SK-N-SH (cell line): ENCODE data around the gene HK2. TPM values are rescaled to one million over a fixed set of nuclear protein-coding genes. Genes with fewer than 3 reads are reported as not detected.

Source experiments
- CTCF ChIA-PET: fragments of 300-600, 350-600 bp; formaldehyde crosslinking; extraction: SDS; loops from one replicate; lab custom pipeline; 2021; lab: Yijun Ruan, JAX
- POLR2A ChIA-PET: fragments of 350-600 bp; sonication (Branson Sonifier 250); formaldehyde crosslinking; extraction: SDS; loops from one replicate; lab custom pipeline; 2020; ENCODE audit warnings: antibody characterized with exemption, inconsistent platforms; lab: Yijun Ruan, JAX
- DNase-seq: peaks from one replicate; pipeline ENCODE4 v3.0.0; 2012
- H2AFZ ChIP-seq: fragments of 200-600 bp; sonication (generic); 2 replicates; pipeline ENCODE4 v1.8.1; 2016; ENCODE audit warnings: antibody characterized with exemption, mild to moderate bottlenecking, low read depth
- H3F3A ChIP-seq: fragments of 200-600 bp; sonication (generic); replicated peaks from 2 replicates; pipeline ENCODE3; 2016; ENCODE audit warnings: antibody characterized with exemption, mild to moderate bottlenecking; ENCODE audit not compliant: insufficient read depth
- H3K27ac ChIP-seq, 2 experiments: fragments of 200-500 bp in 1 of 2; fragments of 200-600 bp in 1 of 2; sonication (Bioruptor generic) in 1 of 2; sonication (generic), shearing (Covaris generic) in 1 of 2; 2 replicates each; pipeline versions ENCODE4 v1.5.1 to v1.6.1; 2014 to 2016; ENCODE audit warnings: low read depth in 2 of 2, inconsistent platforms in 1 of 2, low read length in 1 of 2, mild to moderate bottlenecking in 1 of 2, mixed read lengths in 1 of 2
- H3K27me3 ChIP-seq: fragments of 200-600 bp; sonication (generic), shearing (Covaris generic); 2 replicates; pipeline ENCODE4 v1.6.1; 2016; ENCODE audit warnings: mixed run types; ENCODE audit not compliant: insufficient read depth
- H3K36me3 ChIP-seq, 2 experiments: fragments of 200-500 bp in 1 of 2; fragments of 200-600 bp in 1 of 2; sonication (Bioruptor generic) in 1 of 2; sonication (generic) in 1 of 2; replicated peaks in 1 of 2; 2 replicates each; pipeline versions ENCODE3 to v1.5.1; 2014 to 2016; ENCODE audit warnings: low read length in 1 of 2, mild to moderate bottlenecking in 1 of 2; ENCODE audit not compliant: insufficient read depth in 2 of 2, control insufficient read depth in 1 of 2
- H3K4me1 ChIP-seq, 2 experiments: fragments of 200-500 bp in 1 of 2; fragments of 200-600 bp in 1 of 2; sonication (Bioruptor generic) in 1 of 2; sonication (generic), shearing (Covaris generic) in 1 of 2; 2 replicates each; pipeline versions ENCODE4 v1.5.1 to v1.6.1; 2014 to 2016; ENCODE audit warnings: low read depth in 1 of 2, low read length in 1 of 2, mixed run types in 1 of 2; ENCODE audit not compliant: insufficient read depth in 2 of 2, control insufficient read depth in 1 of 2
- H3K4me2 ChIP-seq: fragments of 200-600 bp; sonication (generic), shearing (Covaris generic); 2 replicates; pipeline ENCODE4 v1.6.1; 2017; ENCODE audit warnings: mixed run types
- H3K4me3 ChIP-seq, 2 experiments: fragments of 200-500 bp in 1 of 2; fragments of 200-600 bp in 1 of 2; sonication (Bioruptor generic) in 1 of 2; sonication (generic), shearing (Covaris generic) in 1 of 2; 2 replicates each; pipeline versions ENCODE4 v1.5.1 to v1.8.1; 2014 to 2016; ENCODE audit warnings: low read depth in 2 of 2, inconsistent platforms in 1 of 2, low read length in 1 of 2, mild to moderate bottlenecking in 1 of 2, mixed read lengths in 1 of 2, moderate library complexity in 1 of 2
- H3K79me2 ChIP-seq: fragments of 200-600 bp; sonication (generic); 2 replicates; pipeline ENCODE4 v1.8.1; 2017; ENCODE audit warnings: mild to moderate bottlenecking; ENCODE audit not compliant: insufficient read depth
- H3K9ac ChIP-seq: fragments of 200-600 bp; sonication (generic); 2 replicates; pipeline ENCODE4 v1.6.1; 2017; ENCODE audit warnings: mixed run types
- H3K9me2 ChIP-seq: fragments of 200-600 bp; sonication (generic); 2 replicates; pipeline ENCODE4 v1.6.1; 2017; ENCODE audit warnings: mixed run types
- H3K9me3 ChIP-seq: fragments of 200-600 bp; sonication (generic); 2 replicates; pipeline ENCODE4 v1.6.1; 2017; ENCODE audit warnings: mixed run types, mild to moderate bottlenecking, moderate library complexity
- H4K20me1 ChIP-seq: fragments of 200-600 bp; sonication (generic); 2 replicates; pipeline ENCODE4 v1.6.1; 2017; ENCODE audit warnings: mild to moderate bottlenecking, mixed run types; ENCODE audit not compliant: insufficient read depth
- CHD2 ChIP-seq: fragments of 150-350 bp; IDR thresholded peaks from 2 replicates; pipeline ENCODE4 v1.6.1; 2018; ENCODE audit warnings: low read length; ENCODE audit not compliant: partially characterized antibody
- ELF1 ChIP-seq: IDR thresholded peaks from 2 replicates; pipeline ENCODE4 v1.4.0; 2012
- EP300 ChIP-seq, 2 experiments: IDR thresholded peaks; 2 replicates each; pipeline versions ENCODE4 v1.4.0 to v1.6.1; 2012; ENCODE audit warnings: borderline replicate concordance in 1 of 2, low read depth in 1 of 2, low read length in 1 of 2
- FOSL2 ChIP-seq: IDR thresholded peaks from 2 replicates; pipeline ENCODE4 v1.4.0; 2012; ENCODE audit warnings: low read depth, mild to moderate bottlenecking, moderate library complexity, borderline replicate concordance
- FOXM1 ChIP-seq: IDR thresholded peaks from 2 replicates; pipeline ENCODE4 v1.4.0; 2012; ENCODE audit warnings: low read depth, mild to moderate bottlenecking
- GABPA ChIP-seq: IDR thresholded peaks from 2 replicates; pipeline ENCODE4 v1.4.0; 2012; ENCODE audit warnings: low read depth, mild to moderate bottlenecking
- NFIC ChIP-seq: IDR thresholded peaks from 2 replicates; pipeline ENCODE4 v1.4.0; 2012; ENCODE audit warnings: borderline replicate concordance
- RAD21 ChIP-seq: IDR thresholded peaks from 2 replicates; pipeline ENCODE4 v1.6.1; 2012; ENCODE audit warnings: mild to moderate bottlenecking, low read length
- SMC3 ChIP-seq: IDR thresholded peaks from 2 replicates; pipeline ENCODE4 v1.6.1; 2012; ENCODE audit warnings: low read depth, low read length, improper control_type of control experiment
- TAF1 ChIP-seq: IDR thresholded peaks from 2 replicates; pipeline ENCODE4 v1.6.1; 2012; ENCODE audit warnings: low read depth, mild to moderate bottlenecking, low read length, moderate library complexity, borderline replicate concordance
- WGBS: methylation state at CpG from one replicate; pipeline ENCODE4 v1.1.6; 2017; ENCODE audit warnings: low lambda C conversion rate; 5-methylcytosine and 5-hydroxymethylcytosine counted together
- polyA plus RNA-seq, 3 experiments: library from polyadenylated mRNA; depleted of rRNA; stranded (reverse); fragments of >200 nt; gene quantifications; 2 replicates each; pipeline ENCODE4 v1.2.3, GENCODE V29; 2012
- TF ChIP-seq, protein P1 (sequence below): fragments of 150-350 bp; IDR thresholded peaks from 2 replicates; pipeline ENCODE4 v1.6.1; 2017; ENCODE audit warnings: antibody characterized with exemption, low read length, low read depth, borderline replicate concordance
- TF ChIP-seq, protein P2 (sequence below): IDR thresholded peaks from 2 replicates; pipeline ENCODE4; 2012
- TF ChIP-seq, protein P3 (sequence below): fragments of 150-350 bp; IDR thresholded peaks from 2 replicates; pipeline ENCODE4 v1.6.1; 2016; ENCODE audit warnings: mild to moderate bottlenecking, low read depth, low read length
- TF ChIP-seq, protein P4 (sequence below): IDR thresholded peaks from 2 replicates; pipeline ENCODE4 v1.4.0; 2012; ENCODE audit warnings: low read depth, borderline replicate concordance
- TF ChIP-seq, protein P5 (sequence below): IDR thresholded peaks from 2 replicates; pipeline ENCODE4 v1.4.0; 2012; ENCODE audit warnings: low read depth
- TF ChIP-seq, protein P6 (sequence below): fragments of 200-600 bp; sonication (generic); IDR thresholded peaks from 2 replicates; pipeline ENCODE4 v1.6.1; 2017; ENCODE audit warnings: antibody characterized with exemption, mild to moderate bottlenecking, moderate library complexity

Gene HK2
- polyA plus RNA-seq, 1 of the 3 experiments (the other 2 are of a cell fraction): 13.5 TPM

GRCh38 chr2:74931940-74932339, 98.0 kb downstream of the HK2 start:
- H3K27ac ChIP-seq: no peak overlapping the region
- DNase-seq: no peak
- no peak overlapping the region for H2AFZ ChIP-seq
- TF ChIP-seq, protein P1, sequence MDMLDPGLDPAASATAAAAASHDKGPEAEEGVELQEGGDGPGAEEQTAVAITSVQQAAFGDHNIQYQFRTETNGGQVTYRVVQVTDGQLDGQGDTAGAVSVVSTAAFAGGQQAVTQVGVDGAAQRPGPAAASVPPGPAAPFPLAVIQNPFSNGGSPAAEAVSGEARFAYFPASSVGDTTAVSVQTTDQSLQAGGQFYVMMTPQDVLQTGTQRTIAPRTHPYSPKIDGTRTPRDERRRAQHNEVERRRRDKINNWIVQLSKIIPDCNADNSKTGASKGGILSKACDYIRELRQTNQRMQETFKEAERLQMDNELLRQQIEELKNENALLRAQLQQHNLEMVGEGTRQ: no peak
- TF ChIP-seq NFIC: no peak
- TF ChIP-seq RAD21: no peak
- TF ChIP-seq, protein P2, sequence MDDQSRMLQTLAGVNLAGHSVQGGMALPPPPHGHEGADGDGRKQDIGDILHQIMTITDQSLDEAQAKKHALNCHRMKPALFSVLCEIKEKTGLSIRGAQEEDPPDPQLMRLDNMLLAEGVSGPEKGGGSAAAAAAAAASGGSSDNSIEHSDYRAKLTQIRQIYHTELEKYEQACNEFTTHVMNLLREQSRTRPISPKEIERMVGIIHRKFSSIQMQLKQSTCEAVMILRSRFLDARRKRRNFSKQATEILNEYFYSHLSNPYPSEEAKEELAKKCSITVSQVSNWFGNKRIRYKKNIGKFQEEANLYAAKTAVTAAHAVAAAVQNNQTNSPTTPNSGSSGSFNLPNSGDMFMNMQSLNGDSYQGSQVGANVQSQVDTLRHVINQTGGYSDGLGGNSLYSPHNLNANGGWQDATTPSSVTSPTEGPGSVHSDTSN: no peak
- no peak for TF ChIP-seq FOXM1
- TF ChIP-seq TAF1: no peak
- no peak for TF ChIP-seq EP300 (IDR thresholded peaks at IDR 0.05; ENCODE audit: borderline replicate concordance in 1 of 2, low read depth in 1 of 2, low read length in 1 of 2)
- no peak for TF ChIP-seq GABPA
- TF ChIP-seq, protein P3, sequence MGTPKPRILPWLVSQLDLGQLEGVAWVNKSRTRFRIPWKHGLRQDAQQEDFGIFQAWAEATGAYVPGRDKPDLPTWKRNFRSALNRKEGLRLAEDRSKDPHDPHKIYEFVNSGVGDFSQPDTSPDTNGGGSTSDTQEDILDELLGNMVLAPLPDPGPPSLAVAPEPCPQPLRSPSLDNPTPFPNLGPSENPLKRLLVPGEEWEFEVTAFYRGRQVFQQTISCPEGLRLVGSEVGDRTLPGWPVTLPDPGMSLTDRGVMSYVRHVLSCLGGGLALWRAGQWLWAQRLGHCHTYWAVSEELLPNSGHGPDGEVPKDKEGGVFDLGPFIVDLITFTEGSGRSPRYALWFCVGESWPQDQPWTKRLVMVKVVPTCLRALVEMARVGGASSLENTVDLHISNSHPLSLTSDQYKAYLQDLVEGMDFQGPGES: no peak
- TF ChIP-seq ELF1: no peak
- TF ChIP-seq, protein P4, sequence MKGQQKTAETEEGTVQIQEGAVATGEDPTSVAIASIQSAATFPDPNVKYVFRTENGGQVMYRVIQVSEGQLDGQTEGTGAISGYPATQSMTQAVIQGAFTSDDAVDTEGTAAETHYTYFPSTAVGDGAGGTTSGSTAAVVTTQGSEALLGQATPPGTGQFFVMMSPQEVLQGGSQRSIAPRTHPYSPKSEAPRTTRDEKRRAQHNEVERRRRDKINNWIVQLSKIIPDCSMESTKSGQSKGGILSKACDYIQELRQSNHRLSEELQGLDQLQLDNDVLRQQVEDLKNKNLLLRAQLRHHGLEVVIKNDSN: no peak
- TF ChIP-seq, protein P5, sequence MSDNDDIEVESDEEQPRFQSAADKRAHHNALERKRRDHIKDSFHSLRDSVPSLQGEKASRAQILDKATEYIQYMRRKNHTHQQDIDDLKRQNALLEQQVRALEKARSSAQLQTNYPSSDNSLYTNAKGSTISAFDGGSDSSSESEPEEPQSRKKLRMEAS: no peak
- TF ChIP-seq CHD2: no peak
- TF ChIP-seq, protein P6, sequence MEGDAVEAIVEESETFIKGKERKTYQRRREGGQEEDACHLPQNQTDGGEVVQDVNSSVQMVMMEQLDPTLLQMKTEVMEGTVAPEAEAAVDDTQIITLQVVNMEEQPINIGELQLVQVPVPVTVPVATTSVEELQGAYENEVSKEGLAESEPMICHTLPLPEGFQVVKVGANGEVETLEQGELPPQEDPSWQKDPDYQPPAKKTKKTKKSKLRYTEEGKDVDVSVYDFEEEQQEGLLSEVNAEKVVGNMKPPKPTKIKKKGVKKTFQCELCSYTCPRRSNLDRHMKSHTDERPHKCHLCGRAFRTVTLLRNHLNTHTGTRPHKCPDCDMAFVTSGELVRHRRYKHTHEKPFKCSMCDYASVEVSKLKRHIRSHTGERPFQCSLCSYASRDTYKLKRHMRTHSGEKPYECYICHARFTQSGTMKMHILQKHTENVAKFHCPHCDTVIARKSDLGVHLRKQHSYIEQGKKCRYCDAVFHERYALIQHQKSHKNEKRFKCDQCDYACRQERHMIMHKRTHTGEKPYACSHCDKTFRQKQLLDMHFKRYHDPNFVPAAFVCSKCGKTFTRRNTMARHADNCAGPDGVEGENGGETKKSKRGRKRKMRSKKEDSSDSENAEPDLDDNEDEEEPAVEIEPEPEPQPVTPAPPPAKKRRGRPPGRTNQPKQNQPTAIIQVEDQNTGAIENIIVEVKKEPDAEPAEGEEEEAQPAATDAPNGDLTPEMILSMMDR: no peak
- no peak for TF ChIP-seq FOSL2
- no peak for TF ChIP-seq SMC3
- POLR2A ChIA-PET: no interaction called here
- no peaks in the 10 kb centered on the region for H4K20me1 ChIP-seq
- H3K9me3 ChIP-seq: no peaks in the 10 kb centered on the region
- no peaks in the 10 kb centered on the region for H3K27me3 ChIP-seq
- CTCF ChIA-PET: interaction anchor here (1.0 to 1.4 kb wide), 2 partner anchors 12 to 244 kb away, joined by 3 read pairs; no protein-coding TSS in a partner anchor
- H3K9ac ChIP-seq: no peak overlapping the region
- no peaks in the 10 kb centered on the region for H3K79me2 ChIP-seq
- H3F3A ChIP-seq: no peaks in the 10 kb centered on the region
- no peaks in the 10 kb centered on the region for H3K9me2 ChIP-seq
- no peaks in the 10 kb centered on the region; a peak in 1 of 4 replicates for H3K4me1 ChIP-seq
- H3K4me2 ChIP-seq: no peak overlapping the region
- no peak overlapping the region for H3K4me3 ChIP-seq
- 62% methylated on average over 2 of the region's 2 CpGs for WGBS
- H3K36me3 ChIP-seq: no peaks in the 10 kb centered on the region
